Measurements from ENCODE around the gene ARMH4.

The ARMH4 gene

GRCh38 chr14:58119381-58119780, 32.6 kb downstream of the ARMH4 start:
- no peak for TF ChIP-seq TAF1 (IDR thresholded peaks at IDR 0.05; ENCODE audit: borderline replicate concordance, insufficient read depth, low read length)
- TF ChIP-seq SIN3A (IDR thresholded peaks at IDR 0.05; ENCODE audit: borderline replicate concordance, insufficient read depth, low read length) = no peak
- TF ChIP-seq, protein P1, sequence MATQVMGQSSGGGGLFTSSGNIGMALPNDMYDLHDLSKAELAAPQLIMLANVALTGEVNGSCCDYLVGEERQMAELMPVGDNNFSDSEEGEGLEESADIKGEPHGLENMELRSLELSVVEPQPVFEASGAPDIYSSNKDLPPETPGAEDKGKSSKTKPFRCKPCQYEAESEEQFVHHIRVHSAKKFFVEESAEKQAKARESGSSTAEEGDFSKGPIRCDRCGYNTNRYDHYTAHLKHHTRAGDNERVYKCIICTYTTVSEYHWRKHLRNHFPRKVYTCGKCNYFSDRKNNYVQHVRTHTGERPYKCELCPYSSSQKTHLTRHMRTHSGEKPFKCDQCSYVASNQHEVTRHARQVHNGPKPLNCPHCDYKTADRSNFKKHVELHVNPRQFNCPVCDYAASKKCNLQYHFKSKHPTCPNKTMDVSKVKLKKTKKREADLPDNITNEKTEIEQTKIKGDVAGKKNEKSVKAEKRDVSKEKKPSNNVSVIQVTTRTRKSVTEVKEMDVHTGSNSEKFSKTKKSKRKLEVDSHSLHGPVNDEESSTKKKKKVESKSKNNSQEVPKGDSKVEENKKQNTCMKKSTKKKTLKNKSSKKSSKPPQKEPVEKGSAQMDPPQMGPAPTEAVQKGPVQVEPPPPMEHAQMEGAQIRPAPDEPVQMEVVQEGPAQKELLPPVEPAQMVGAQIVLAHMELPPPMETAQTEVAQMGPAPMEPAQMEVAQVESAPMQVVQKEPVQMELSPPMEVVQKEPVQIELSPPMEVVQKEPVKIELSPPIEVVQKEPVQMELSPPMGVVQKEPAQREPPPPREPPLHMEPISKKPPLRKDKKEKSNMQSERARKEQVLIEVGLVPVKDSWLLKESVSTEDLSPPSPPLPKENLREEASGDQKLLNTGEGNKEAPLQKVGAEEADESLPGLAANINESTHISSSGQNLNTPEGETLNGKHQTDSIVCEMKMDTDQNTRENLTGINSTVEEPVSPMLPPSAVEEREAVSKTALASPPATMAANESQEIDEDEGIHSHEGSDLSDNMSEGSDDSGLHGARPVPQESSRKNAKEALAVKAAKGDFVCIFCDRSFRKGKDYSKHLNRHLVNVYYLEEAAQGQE (IDR thresholded peaks at IDR 0.05; ENCODE audit: insufficient read depth in 1 of 2, low read depth in 2 of 2, low read length in 2 of 2) = no peak
- no peak for TF ChIP-seq POLR2AphosphoS5 (IDR thresholded peaks at IDR 0.05; ENCODE audit: low read depth, low read length)
- no peak for TF ChIP-seq FOXP2 (optimal IDR thresholded peaks at IDR 0.05; ENCODE audit: borderline replicate concordance, extremely low read depth, extremely low read length, insufficient read depth)

DNA sequence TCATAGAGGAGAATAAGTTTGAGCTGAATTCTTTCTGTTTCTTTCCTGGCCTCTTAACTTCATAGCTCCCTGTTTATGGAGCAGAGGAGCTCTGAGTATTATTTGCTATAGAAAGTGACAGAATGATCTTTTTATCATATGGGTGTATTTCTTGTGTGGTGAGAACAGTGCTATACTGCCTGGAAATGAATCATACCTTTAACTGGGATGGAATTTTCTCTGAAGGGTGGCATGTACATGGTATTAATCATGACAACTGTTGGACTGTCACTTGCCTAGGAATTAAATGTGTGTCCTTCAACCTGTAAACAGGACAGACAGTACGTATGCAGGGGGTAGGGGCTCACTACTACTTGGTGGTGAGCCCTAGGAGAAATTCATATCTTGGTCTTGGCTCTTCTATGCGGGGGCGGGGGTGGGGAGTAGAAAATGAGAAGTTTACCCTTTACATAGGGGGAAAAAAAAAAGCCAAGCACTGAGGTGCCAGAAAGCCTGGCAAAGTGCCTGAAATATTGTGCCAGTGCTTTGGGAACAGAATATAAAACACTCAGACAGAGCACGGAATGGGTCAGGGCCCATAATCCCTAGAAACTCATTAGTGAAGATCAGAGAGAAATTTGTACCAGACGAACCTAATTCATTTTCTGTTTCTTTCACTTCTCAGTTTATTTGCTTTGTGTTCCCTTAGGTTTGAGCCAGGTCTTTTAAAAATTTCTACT, 33.8 kb downstream of the ARMH4 start:
- TF ChIP-seq TAF1 (IDR thresholded peaks at IDR 0.05; ENCODE audit: borderline replicate concordance, insufficient read depth, low read length) (no peak), SIN3A (IDR thresholded peaks at IDR 0.05; ENCODE audit: borderline replicate concordance, insufficient read depth, low read length) (no peak), POLR2AphosphoS5 (IDR thresholded peaks at IDR 0.05; ENCODE audit: low read depth, low read length) (no peak), FOXP2 (optimal IDR thresholded peaks at IDR 0.05; ENCODE audit: borderline replicate concordance, extremely low read depth, extremely low read length, insufficient read depth) (no peak)
- TF ChIP-seq, protein P1 (IDR thresholded peaks at IDR 0.05; ENCODE audit: insufficient read depth in 1 of 2, low read depth in 2 of 2, low read length in 2 of 2) = no peak

GRCh38 chr14:58109744-58110143, 42.3 kb downstream of the ARMH4 start:
- TF ChIP-seq SIN3A (IDR thresholded peaks at IDR 0.05; ENCODE audit: borderline replicate concordance, insufficient read depth, low read length) = no peak
- TF ChIP-seq, protein P1 (IDR thresholded peaks at IDR 0.05; ENCODE audit: insufficient read depth in 1 of 2, low read depth in 2 of 2, low read length in 2 of 2) = peak in 1 of 2 experiments; percentile 82; a peak in 2 of 4 replicates

GRCh38 chr14:58108717-58109116, 43.3 kb downstream of the ARMH4 start:
- TF ChIP-seq SIN3A (IDR thresholded peaks at IDR 0.05; ENCODE audit: borderline replicate concordance, insufficient read depth, low read length) (no peak), TAF1 (IDR thresholded peaks at IDR 0.05; ENCODE audit: borderline replicate concordance, insufficient read depth, low read length) (no peak), FOXP2 (optimal IDR thresholded peaks at IDR 0.05; ENCODE audit: borderline replicate concordance, extremely low read depth, extremely low read length, insufficient read depth) (no peak), POLR2AphosphoS5 (IDR thresholded peaks at IDR 0.05; ENCODE audit: low read depth, low read length) (no peak)
- TF ChIP-seq, protein P1 (IDR thresholded peaks at IDR 0.05; ENCODE audit: insufficient read depth in 1 of 2, low read depth in 2 of 2, low read length in 2 of 2) = no peak
